ENCODE data around the gene RTN4RL1. TPM values are rescaled to one million over a fixed set of nuclear protein-coding genes. Genes with fewer than 3 reads are reported as not detected.

RTN4RL1 gene
- total RNA-seq, 1 donor from 2014 or later, result 0.47 TPM

- Mint-ChIP-seq H3K4me3 (no peak overlapping the region), H3K36me3 (ENCODE audit: low read depth) (no peaks in the 10 kb centered on the region), H3K9me3 (no peaks in the 10 kb centered on the region), H3K27me3 (ENCODE audit: low read depth) (peaks cover 26% of the 10 kb centered on the region), H3K27ac (ENCODE audit: unreplicated experiment) (no peak overlapping the region), H3K4me1 (peaks cover 21% of the 10 kb centered on the region)
- no peak for TF ChIP-seq CTCF (conservative IDR thresholded peaks at IDR 0.05)
- DNase-seq (ENCODE audit: low read depth, low spot score), result no peak
Measured at GRCh38 chr17:1979182-1979985, 45.8 kb downstream of the RTN4RL1 start.

GRCh38 chr17:1978396-1978949 is 46.7 kb downstream of the RTN4RL1 start:
- DNase-seq (ENCODE audit: low read depth, low spot score), result no peak
- no peak overlapping the region for H3K4me3 Mint-ChIP-seq
- no peaks in the 10 kb centered on the region for H3K36me3 Mint-ChIP-seq (ENCODE audit: low read depth)
- H3K27ac Mint-ChIP-seq (ENCODE audit: unreplicated experiment), result no peak overlapping the region
- peaks cover 31% of the 10 kb centered on the region for H3K27me3 Mint-ChIP-seq (ENCODE audit: low read depth)
- TF ChIP-seq CTCF (conservative IDR thresholded peaks at IDR 0.05), result no peak
- H3K9me3 Mint-ChIP-seq, result no peaks in the 10 kb centered on the region
- H3K4me1 Mint-ChIP-seq, result peaks cover 21% of the 10 kb centered on the region

GRCh38 chr17:1977583-1978395 is 47.3 kb downstream of the RTN4RL1 start:
- H3K4me1 Mint-ChIP-seq, result peaks cover 22% of the 10 kb centered on the region
- no peak overlapping the region for H3K4me3 Mint-ChIP-seq
- peaks cover 29% of the 10 kb centered on the region for H3K27me3 Mint-ChIP-seq (ENCODE audit: low read depth)
- TF ChIP-seq CTCF (conservative IDR thresholded peaks at IDR 0.05), result no peak
- H3K27ac Mint-ChIP-seq (ENCODE audit: unreplicated experiment), result no peak overlapping the region
- H3K9me3 Mint-ChIP-seq, result no peaks in the 10 kb centered on the region
- no peak for DNase-seq (ENCODE audit: low read depth, low spot score)
- no peaks in the 10 kb centered on the region for H3K36me3 Mint-ChIP-seq (ENCODE audit: low read depth)

- Mint-ChIP-seq H3K4me1 (peaks cover 26% of the 10 kb centered on the region), H3K4me3 (no peak overlapping the region), H3K27me3 (ENCODE audit: low read depth) (peaks cover 34% of the 10 kb centered on the region), H3K27ac (ENCODE audit: unreplicated experiment) (no peak overlapping the region), H3K9me3 (no peaks in the 10 kb centered on the region), H3K36me3 (ENCODE audit: low read depth) (no peaks in the 10 kb centered on the region)
- DNase-seq (ENCODE audit: low read depth, low spot score), result no peak
- no peak for TF ChIP-seq CTCF (conservative IDR thresholded peaks at IDR 0.05)
Measured at GRCh38 chr17:1976683-1977064, 48.5 kb downstream of the RTN4RL1 start.

GRCh38 chr17:1976000-1976682 is 49.0 kb downstream of the RTN4RL1 start:
- Mint-ChIP-seq H3K27ac (ENCODE audit: unreplicated experiment) (no peak overlapping the region), H3K36me3 (ENCODE audit: low read depth) (no peaks in the 10 kb centered on the region), H3K27me3 (ENCODE audit: low read depth) (peaks cover 34% of the 10 kb centered on the region), H3K4me3 (no peak overlapping the region), H3K9me3 (no peaks in the 10 kb centered on the region), H3K4me1 (peaks cover 22% of the 10 kb centered on the region)
- no peak for TF ChIP-seq CTCF (conservative IDR thresholded peaks at IDR 0.05)
- DNase-seq (ENCODE audit: low read depth, low spot score), result no peak
